Stimulated activated CD8-positive, alpha-beta memory T cell treated with anti-CD3 and anti-CD28 coated beads, Interleukin-7, amount 100 ng/mL, for 48 hours (primary cell): Measurements from ENCODE around the gene FARP2.
"Not testable (repeated sequence)": the region's sequence is repeated elsewhere in the genome, so short reads cannot be mapped to it uniquely, and the experiment has no call there.

ENCODE experiments used
- DNase-seq, 2 donors: peaks; one replicate each; pipeline ENCODE4 v3.0.0-alpha.2; 2020; ENCODE audit warnings: low read depth in 1 of 2; ENCODE audit errors: extremely low read depth in 1 of 2

Gene FARP2

DNA sequence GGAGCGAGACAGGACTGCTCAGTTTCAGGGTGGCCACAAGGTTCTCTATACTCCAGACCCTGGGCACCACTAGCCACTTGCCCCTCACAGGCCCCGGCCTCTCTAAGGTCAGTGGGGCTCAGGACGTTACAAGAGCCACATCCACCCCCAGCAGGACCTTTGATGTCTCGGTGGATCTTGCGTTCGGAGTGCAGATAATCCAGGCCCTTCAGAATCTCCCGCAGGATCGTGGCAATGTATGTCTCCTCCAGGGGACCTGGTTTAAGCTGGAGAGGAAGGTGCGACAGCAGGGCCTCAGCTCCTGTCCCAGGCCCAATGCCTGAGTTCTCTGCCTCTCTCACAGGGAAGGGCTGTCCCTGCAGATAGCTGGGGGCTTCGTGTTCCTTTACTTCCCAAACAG is 143.9 kb downstream of the FARP2 start:
- no peak for DNase-seq

- DNase-seq = no peak
Observed at GRCh38 chr2:241500431-241500975, 144.4 kb downstream of the FARP2 start.

DNA sequence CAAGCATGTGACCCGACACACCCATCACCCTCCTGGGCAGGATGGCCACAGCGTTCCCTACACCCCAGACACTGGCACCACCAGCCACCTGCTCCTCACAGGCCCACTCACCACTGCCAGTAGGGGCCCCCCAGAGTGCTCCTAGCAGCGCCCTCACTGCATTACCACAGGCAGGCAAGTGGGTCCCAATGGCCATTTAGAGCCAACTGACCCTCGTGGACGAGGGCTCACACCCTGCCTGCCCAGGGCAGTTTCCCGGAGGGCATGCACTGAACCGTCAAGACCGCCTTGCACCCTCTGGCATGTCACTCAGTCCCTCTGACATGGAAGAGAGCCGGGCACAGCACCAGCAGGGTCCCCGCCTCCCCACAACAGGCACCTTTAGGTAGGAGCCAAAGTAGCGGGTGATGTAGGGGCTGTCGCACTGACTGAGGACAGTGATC is 145.0 kb downstream of the FARP2 start:
- DNase-seq = no peak

GRCh38 chr2:241501551-241501950 is 145.5 kb downstream of the FARP2 start:
- no peak for DNase-seq

DNA sequence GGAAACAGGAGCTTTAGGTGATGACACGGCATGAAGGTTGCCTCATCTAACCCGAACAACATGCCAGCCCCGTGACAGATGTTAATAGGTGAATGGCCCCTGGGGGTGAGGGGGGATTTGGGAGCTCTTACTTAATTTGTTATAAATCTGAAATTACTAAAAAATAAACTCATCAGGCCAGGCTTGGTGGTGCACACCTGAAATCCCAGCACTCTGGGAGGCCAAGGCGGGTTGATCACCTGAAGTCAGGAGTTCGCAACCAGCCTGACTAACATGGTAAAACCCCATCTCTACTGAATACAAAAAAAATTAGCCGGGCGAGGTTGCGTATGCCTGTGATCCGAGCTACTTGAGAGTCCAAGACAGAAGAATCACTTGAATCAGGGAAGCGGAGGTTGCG is 146.2 kb downstream of the FARP2 start:
- no peak for DNase-seq

GRCh38 chr2:241503776-241504392 is 147.8 kb downstream of the FARP2 start:
- DNase-seq = no peak

GRCh38 chr2:241505086-241505780 is 149.1 kb downstream of the FARP2 start:
- DNase-seq = no peak

GRCh38 chr2:241505781-241506201 is 149.7 kb downstream of the FARP2 start:
- no peak for DNase-seq

GRCh38 chr2:241506317-241506716 is 150.2 kb downstream of the FARP2 start:
- DNase-seq = not testable (repeated sequence)

DNA sequence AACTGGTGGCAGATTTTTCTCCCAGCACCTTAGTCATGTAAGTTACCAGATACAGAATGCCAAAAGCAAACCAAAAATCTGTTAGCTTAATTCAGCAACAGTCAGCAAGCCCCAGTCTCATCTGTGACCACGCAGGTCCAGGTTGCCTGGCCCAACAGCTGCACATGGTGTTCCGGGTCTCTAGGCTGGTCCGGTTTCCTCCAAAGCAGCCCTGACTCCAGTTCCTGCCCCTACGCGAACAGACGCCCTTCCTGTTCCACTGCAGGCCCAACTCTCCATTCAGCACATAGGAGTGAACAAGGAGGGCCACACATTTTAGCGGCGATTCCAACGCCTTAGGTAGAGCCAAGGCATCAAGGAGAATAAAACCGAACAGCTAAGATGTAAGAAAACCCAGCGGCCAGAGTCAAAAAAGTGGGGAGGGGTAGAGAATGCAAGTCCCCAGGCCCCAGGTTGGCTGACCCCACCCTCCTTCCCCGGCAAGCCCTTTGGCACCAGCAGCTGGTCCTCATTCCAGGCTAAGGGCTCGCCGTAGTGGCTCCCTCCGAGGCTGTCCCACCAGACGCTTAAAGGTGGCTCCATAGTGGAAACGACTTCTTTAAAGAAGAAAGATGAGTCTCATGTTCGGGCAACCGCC is 150.8 kb downstream of the FARP2 start:
- no peak for DNase-seq

- peak in 1 of 2 donors; percentile 10 for DNase-seq
Observed at GRCh38 chr2:241507430-241508239, 151.6 kb downstream of the FARP2 start.

DNA sequence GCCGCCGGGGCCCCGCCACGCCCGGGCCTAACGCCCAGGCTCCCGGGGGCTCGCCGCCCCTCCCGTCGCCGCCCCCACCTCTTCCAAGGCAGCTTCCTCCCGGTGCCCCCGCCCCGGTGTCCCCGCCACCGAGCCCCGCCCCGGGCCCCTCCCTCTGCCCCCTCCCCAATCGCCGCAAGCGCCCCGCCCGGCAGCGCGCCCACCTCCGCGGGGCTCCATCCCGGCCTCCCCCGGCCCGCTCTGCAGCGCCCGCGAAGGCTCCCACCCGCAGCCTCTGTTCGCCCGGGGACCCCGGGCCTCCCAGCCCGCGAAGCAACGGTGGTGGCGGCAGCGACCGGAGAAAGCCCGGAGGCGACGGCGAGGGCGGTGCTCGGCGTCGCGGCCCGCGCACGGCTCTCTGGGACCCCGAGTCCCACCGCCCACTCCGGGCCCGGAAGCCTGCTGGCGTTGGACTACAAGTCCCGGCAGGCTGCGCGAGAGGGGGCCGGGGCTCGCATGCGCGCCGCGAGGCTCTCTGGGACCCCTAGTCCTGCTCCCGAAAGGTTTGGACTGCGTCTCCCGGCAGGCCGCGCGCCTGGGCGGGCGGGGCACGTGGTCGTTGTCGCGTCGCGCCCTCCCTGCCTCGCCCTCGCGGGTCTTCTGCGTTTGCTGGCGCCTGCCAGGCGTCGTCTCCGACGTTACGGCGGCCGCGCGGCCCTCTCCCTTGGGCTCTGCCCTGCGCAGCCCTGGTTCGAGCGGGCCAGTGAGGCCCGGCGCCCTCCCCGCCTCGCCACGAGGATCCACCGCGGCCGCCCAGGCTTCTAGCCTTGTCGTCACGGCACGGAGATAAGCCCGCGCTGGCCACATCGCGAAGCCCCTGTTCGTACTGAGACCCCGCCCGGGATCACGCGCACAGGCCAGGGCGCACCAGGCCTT is 152.4 kb downstream of the FARP2 start, which contains the start of gene STK25:
TSS of gene STK25 (minus strand) at position 345 of the 915 bp plus-strand sequence. CDS start 549 bp downstream, outside the sequence.
- DNase-seq = peak; percentile 97 to 98

- DNase-seq = no peak
Observed at GRCh38 chr2:241509155-241509784, 153.2 kb downstream of the FARP2 start.

GRCh38 chr2:241511091-241511741 is 155.1 kb downstream of the FARP2 start:
- DNase-seq = no peak

DNA sequence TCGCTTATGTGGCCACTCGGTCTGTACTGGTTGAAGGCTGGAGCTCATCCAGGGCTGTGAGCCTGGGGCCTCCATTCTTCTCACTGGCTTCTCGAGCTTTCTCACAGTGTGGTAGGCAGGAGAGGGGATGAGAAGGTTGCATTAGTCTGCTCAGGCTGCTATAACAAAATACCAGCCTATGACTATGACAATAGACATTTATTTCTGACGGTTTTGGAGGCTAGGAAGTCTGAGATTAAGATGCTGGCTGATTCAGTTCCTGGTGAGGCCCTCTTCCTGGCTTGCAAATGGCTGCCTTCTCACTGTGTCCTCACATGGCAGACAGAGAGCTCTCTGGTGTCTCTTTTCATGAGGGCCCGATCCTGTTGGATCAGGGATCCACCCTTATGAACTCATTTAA is 158.5 kb downstream of the FARP2 start:
- no peak for DNase-seq

DNA sequence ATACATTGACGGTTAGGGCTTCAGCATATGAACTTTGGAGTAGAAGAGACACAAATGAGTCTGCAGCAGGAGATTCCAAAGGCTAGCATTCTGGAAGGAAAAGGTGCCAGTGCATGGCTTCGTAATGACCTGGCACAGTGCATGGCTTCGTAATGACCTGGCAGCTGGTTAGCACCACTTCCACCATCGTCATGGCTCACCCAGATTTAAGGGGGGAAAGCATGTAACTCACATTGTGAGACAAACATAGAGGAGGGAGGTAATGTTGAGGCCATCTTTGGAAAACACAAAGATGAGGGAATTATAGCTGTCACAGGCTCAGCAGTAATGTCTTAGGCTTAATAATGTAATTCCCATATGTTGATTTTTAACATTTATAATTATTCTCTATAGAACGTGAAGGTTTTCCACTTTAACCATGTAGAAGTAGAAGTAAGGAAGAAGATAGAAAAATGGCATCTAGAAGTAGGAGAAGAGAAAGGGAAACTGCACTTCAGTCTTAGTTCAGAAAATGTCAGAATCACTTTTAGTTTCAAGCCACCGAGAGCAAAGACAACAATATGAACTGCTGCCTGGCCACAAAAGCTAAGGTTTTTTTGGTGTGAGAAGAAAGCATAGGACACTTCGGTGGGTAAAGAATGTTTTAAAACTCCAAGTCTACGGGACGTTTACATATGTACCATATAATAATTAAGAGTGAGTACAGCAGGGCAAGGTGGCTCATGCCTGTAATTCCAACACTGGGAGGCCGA is 159.1 kb downstream of the FARP2 start:
- no peak for DNase-seq

DNA sequence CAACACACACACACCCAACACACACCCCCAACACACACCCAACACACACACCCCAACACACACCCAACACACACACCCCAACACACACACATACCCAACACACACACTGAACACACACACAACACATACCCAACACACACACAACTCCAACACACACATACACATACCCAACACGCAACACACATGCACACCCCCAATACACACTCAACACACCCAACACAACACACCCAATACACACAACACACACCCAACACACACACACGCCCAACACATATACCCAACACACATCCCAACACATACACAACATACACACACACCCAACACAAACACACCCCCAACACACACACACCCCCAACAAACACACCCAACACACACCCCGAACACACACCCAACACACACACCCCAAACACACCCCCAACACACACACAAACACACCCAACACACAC is 160.5 kb downstream of the FARP2 start:
- DNase-seq = no peak

GRCh38 chr2:241517297-241517696 is 161.2 kb downstream of the FARP2 start:
- no peak for DNase-seq
